Neutrophil (primary cell): Measurements from ENCODE around the gene WIPF2.

Experiments
- H3K27ac ChIP-seq: fragments of 200-600 bp; sonication (generic); 2 replicates; pipeline ENCODE4 v1.5.1; 2016; ENCODE audit warnings: mild to moderate bottlenecking, moderate library complexity
- H3K27me3 ChIP-seq: fragments of 200-600 bp; sonication (generic); 2 replicates; pipeline ENCODE4 v1.6.0; 2016; ENCODE audit warnings: mild to moderate bottlenecking
- H3K36me3 ChIP-seq: fragments of 200-600 bp; sonication (generic); 2 replicates; pipeline ENCODE4 v1.5.1; 2017
- H3K4me1 ChIP-seq, 2 experiments: fragments of 200-600 bp in 1 of 2; sonication (generic) in 1 of 2; 1 replicate in 1 of 2; 2 replicates in 1 of 2; pipeline versions ENCODE4 v1.5.1 to v1.6.1; 2013 to 2016; ENCODE audit warnings: low read depth in 1 of 2, low read length in 1 of 2, mild to moderate bottlenecking in 1 of 2, moderate library complexity in 1 of 2; ENCODE audit not compliant: control insufficient read depth in 1 of 2, insufficient read depth in 1 of 2
- H3K4me3 ChIP-seq, 2 experiments: fragments of 200-600 bp in 1 of 2; sonication (generic) in 1 of 2; 1 replicate in 1 of 2; 2 replicates in 1 of 2; pipeline ENCODE4 v1.5.1; 2013 to 2016; ENCODE audit warnings: low read depth in 1 of 2, low read length in 1 of 2, mild to moderate bottlenecking in 1 of 2, moderate library complexity in 1 of 2
- H3K9me3 ChIP-seq: fragments of 200-600 bp; sonication (generic); 2 replicates; pipeline ENCODE4 v1.5.1; 2016
- TF ChIP-seq, protein P1 (sequence below): fragments of 200-600 bp; sonication (generic); IDR thresholded peaks from 2 replicates; pipeline ENCODE4 v1.5.1; 2016; ENCODE audit warnings: antibody characterized with exemption

The WIPF2 gene

DNA sequence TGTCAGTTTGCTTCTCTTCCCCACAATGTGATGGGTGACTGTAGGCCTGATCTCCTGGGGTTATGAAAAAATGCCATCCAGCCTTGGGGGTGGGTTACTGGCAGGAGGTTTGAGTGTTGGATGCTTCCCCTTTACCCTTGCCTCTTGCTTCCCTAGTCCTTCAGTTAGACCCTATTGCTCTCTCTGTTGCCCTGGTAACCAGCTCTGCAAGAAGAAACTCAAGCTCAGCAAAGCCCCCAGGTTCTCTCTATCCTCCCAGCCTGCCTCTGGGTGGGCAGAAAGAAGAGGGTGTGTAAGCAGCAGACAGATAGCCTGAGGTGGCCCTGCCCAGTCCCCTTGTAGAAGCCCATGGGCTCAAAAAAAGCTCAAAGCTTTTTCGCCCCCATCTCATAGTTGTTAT is 44.6 kb upstream of the WIPF2 start:
- peaks cover 31% of the 10 kb centered on the region for H3K27me3 ChIP-seq
- no peak overlapping the region for H3K27ac ChIP-seq
- no peak overlapping the region for H3K4me3 ChIP-seq
- H3K9me3 ChIP-seq = no peaks in the 10 kb centered on the region
- TF ChIP-seq, protein P1, sequence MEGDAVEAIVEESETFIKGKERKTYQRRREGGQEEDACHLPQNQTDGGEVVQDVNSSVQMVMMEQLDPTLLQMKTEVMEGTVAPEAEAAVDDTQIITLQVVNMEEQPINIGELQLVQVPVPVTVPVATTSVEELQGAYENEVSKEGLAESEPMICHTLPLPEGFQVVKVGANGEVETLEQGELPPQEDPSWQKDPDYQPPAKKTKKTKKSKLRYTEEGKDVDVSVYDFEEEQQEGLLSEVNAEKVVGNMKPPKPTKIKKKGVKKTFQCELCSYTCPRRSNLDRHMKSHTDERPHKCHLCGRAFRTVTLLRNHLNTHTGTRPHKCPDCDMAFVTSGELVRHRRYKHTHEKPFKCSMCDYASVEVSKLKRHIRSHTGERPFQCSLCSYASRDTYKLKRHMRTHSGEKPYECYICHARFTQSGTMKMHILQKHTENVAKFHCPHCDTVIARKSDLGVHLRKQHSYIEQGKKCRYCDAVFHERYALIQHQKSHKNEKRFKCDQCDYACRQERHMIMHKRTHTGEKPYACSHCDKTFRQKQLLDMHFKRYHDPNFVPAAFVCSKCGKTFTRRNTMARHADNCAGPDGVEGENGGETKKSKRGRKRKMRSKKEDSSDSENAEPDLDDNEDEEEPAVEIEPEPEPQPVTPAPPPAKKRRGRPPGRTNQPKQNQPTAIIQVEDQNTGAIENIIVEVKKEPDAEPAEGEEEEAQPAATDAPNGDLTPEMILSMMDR = no peak
- H3K36me3 ChIP-seq = peaks cover 72% of the 10 kb centered on the region
- H3K4me1 ChIP-seq = peaks cover 10 to 14% of the 10 kb centered on the region in 2 experiments

DNA sequence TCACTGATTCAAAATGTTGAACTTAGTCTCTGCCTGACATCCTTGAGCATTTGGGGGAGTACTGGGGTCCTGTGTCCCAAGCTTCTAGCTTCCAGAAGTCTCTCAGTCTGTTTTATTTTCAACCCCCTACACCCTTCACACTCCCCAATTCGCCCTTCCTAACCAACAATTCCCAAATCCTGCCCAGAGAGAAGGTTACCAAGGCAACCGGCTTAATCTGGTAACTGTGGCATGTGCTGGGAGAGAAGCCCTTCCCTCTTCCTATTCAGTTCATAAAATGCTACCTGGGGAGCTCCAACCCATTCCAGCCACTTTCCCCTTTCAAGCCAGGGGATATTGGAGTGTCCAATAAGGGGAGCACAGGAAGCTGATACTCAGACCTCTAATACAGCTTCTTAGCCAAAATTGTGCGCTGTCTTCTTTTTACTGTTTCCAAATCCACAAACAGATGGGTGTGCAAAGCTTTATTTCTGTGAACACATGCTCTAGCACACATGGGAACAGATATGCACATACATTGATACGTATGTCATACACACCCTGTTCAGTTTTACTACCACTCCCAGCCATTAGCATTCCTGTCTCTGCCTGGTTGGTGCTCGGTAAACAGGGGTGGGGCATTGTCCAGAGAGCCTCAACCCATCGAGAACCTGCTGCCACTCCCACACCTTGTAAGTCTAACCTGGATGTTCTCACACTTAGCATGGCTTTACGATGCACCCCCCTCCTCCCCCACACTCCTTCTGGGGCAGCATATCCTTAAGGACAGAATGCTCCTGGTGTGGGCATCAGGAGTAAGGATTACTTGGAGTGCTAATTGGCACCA is 43.0 kb upstream of the WIPF2 start:
- Histone ChIP-seq H3K4me1 (peaks cover 10 to 14% of the 10 kb centered on the region in 2 experiments), H3K4me3 (no peak overlapping the region)

DNA sequence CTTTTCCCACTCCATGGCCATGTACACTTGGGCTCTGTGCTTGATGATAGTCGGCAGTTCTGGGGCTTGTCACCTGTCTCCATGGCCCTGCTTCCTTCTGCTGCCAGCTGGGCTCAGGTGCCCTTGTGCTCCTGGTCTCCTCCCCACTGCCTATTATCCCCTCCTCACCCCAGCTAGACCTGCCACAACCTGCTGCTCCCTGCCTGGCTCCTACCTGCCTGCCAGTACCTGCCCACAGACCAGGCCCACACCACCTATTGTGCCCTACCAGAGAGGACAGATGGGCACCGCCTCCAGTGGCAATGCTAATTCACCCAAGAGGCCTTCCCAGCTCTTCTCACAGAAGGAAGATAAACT is 42.4 kb upstream of the WIPF2 start:
- peaks cover 35% of the 10 kb centered on the region for H3K27me3 ChIP-seq
- no peak overlapping the region for H3K4me3 ChIP-seq
- no peaks in the 10 kb centered on the region for H3K9me3 ChIP-seq
- H3K4me1 ChIP-seq = peaks cover 10 to 14% of the 10 kb centered on the region in 2 experiments
- TF ChIP-seq, protein P1 = no peak
- H3K36me3 ChIP-seq = peaks cover 69% of the 10 kb centered on the region
- H3K27ac ChIP-seq = no peak overlapping the region

More for the DNA sequence above, 43.0 kb upstream of the WIPF2 start:
- H3K27me3 ChIP-seq = peaks cover 35% of the 10 kb centered on the region
- no peaks in the 10 kb centered on the region for H3K9me3 ChIP-seq
- peaks cover 69% of the 10 kb centered on the region for H3K36me3 ChIP-seq
- H3K27ac ChIP-seq = no peak overlapping the region
- TF ChIP-seq, protein P1 = no peak

DNA sequence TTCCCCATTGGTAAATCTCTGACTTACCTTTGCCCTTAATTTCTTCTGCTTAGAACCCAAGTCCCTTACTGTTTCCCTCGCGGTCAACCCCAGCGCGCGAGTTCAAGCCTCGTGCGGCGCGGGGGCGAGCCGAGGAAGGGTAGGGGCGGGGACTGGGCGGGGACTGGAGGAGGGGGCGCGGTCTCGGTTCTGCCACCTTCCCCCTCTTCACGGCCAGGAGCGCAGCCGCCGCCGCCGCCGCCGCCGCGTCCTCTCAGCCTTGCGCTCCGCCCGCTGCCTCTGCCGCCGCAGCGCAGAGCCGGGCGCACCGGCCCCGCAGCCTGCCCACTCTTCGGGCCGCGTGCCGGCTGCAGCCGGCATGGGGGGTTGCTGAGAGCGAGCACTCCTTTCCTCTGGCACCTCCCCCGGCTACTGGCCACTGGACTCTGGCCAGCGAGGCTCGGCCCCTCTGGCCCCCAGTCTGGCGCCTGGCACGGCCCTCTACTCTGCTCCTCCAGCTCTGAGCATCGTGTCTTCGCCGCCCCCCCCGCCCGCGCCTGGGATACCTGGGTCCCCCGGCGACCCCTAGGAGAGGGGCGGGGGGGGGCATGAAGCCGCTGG is 41.7 kb upstream of the WIPF2 start, which contains the start of gene RAPGEFL1:
TSS of gene RAPGEFL1 (plus strand) at position 196 of the 600 bp plus-strand sequence. CDS start at position 588, 392 bp downstream.
- Histone ChIP-seq H3K9me3 (no peaks in the 10 kb centered on the region), H3K4me1 (peaks cover 10 to 14% of the 10 kb centered on the region in 2 experiments), H3K27ac (no peak within 1 kb of the TSS), H3K36me3 (peaks cover 63% of the 10 kb centered on the region), H3K4me3 (peak within 1 kb of the TSS; percentile 45 to 63), H3K27me3 (peaks cover 35% of the 10 kb centered on the region)
- TF ChIP-seq, protein P1 = peak; percentile 32

DNA sequence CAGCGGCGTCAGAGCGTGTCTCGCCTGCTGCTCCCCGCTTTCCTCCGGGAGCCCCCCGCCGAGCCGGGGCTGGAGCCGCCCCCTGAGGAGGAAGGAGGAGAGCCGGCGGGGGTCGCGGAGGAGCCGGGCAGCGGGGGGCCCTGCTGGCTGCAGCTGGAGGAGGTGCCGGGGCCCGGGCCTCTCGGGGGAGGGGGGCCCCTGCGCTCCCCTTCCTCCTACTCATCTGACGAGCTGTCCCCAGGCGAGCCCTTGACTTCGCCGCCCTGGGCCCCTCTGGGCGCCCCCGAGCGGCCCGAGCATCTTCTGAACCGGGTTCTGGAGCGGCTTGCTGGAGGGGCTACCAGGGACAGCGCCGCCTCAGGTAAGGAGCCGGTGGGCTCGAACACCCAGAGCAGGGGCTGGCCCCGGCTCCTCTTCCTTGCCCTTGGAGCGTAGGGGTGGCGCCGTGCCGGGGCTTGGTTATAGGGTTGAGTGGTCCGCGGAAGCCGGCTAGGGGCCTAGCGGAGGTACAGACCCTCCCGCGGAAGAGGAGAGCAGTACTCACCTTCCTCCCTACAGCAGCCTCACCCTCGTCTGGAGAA is 41.0 kb upstream of the WIPF2 start:
- TF ChIP-seq, protein P1 = no peak
- no peak overlapping the region for H3K27ac ChIP-seq
- peaks cover 10 to 14% of the 10 kb centered on the region in 2 experiments for H3K4me1 ChIP-seq
- H3K9me3 ChIP-seq = no peaks in the 10 kb centered on the region
- H3K36me3 ChIP-seq = peaks cover 61% of the 10 kb centered on the region
- peak overlapping the region in 1 of 2 experiments; percentile 63 for H3K4me3 ChIP-seq
- peaks cover 35% of the 10 kb centered on the region for H3K27me3 ChIP-seq
